GM18499 (cell line): ENCODE measurements around the gene RAB1A.
"Not testable (repeated sequence)": the region's sequence is repeated elsewhere in the genome, so short reads cannot be mapped to it uniquely, and the experiment has no call there.

Experiments
- ATAC-seq: cut with Tn5 transposase; IDR thresholded peaks from one replicate; pipeline ENCODE4 v1.9.1; 2021; ENCODE audit warnings: moderate number of reproducible peaks; ENCODE audit not compliant: insufficient read depth, unreplicated experiment

The RAB1A gene

DNA sequence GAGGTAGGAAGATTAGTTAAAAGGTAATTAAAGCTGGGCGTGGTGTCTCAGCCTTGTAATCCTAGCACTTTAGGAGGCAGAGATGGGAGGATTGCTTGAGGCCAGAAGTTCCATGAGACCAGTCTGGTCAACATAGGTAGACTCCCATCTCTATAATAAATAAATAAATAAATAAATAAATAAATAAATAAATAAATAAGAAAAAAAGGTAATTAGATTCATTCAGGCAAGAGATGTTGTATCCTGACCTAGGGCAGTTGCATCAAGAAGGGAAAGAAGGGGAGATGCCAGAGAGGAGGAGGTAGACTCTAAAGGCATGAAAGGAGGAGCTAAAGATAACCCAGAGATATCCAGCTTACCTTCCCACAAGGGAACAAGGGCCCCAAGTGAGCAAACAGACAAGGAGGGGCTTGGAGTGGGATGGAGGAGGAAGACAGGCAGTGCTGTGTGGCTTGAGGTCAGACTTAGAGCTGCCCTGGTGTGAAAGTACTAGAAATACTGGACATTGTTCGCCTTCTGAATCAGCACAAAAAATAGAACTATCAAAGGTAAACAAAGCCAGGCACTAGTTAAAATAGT, 7.4 kb upstream of the RAB1A start:
- ATAC-seq = no peak

DNA sequence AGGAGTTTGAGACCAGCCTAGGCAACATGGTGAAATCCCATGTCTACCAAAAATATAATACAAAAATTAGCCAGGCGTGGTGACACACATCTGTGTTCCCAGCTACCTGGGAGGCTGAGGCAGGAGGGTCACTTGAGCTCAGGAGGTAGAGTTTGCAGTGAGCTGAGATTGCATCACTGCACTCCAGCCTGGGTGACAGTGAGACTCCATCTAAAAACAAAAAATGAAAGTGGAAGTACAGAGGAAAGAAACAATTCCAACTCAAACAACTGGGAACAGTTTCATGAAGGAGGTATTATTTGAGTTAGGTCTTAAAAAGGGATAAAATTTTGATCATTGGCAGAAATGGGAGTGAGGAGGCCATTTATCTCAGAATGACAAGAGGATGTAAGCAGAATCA, 6.3 kb upstream of the RAB1A start:
- no peak for ATAC-seq

GRCh38 chr2:65134158-65134557, 4.3 kb upstream of the RAB1A start:
- no peak for ATAC-seq

DNA sequence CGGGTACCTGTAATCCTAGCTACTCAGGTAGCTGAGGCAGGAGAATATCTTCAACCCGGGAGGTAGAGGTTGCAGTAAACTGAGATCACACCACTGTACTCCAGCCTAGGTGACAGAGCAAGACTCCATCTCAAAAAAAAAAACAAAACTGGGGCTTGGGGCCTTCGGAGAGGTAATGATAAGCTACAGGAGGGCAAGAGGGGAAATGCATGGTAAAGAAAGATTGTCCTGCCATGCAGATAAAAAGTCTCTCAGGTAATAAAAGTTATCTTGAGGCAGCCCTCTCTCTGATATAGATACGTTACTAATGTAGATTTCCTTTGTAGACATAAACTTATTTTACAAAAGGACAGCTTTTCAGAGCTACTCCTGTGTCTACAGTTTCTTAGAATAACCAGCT, 3.7 kb upstream of the RAB1A start:
- no peak for ATAC-seq

GRCh38 chr2:65132930-65133329, 3.0 kb upstream of the RAB1A start:
- not testable (repeated sequence) for ATAC-seq

GRCh38 chr2:65130664-65131175, 814 bp upstream of the RAB1A start:
- ATAC-seq = no peak

GRCh38 chr2:65129286-65129825, 550 bp downstream of the RAB1A start:
- no peak for ATAC-seq

GRCh38 chr2:65128297-65129190, 1.4 kb downstream of the RAB1A start:
- ATAC-seq = no peak

DNA sequence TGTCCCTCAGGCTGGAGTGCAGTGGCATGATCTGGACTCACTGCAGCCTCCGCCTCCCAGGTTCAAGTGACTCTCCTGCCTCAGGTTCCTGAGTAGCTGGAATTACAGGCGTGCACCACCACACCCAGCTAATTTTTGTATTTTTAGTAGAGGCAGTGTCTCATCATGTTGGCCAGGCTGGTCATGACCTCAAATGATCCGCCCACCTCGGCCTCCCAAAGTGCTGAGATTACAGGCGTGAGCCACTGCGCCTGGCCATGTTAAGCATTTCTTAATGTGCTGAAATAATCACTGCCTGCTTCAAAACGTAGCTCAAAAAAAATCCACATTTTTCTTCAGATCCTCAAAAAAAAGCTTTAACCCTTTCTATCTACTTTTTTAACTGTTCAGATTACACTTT, 4.4 kb downstream of the RAB1A start:
- not testable (repeated sequence) for ATAC-seq

GRCh38 chr2:65122313-65122712, 7.6 kb downstream of the RAB1A start:
- ATAC-seq = no peak

GRCh38 chr2:65120990-65121693, 8.8 kb downstream of the RAB1A start:
- ATAC-seq = no peak

GRCh38 chr2:65116645-65117044, 13.3 kb downstream of the RAB1A start:
- ATAC-seq = no peak

DNA sequence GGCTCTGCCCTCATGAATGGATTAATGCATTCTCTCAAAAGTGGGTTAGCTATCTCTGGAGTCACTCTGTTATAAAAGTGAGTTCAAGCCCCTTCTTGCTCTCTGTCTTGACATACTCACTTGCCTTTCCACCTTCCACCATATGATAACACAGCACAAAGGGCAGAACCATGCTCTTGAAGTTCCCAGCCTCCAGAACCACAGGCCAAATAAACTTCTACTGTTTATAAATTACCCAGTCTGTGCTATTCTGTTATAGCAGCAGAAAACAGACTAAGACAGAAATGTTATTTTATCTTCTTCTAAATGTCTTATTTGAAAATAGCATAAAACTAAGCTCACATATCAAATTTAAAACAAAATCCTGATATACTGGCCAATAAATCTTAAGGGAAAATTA, 15.0 kb downstream of the RAB1A start:
- ATAC-seq = no peak

- no peak for ATAC-seq
Measured at GRCh38 chr2:65113816-65114215, 16.1 kb downstream of the RAB1A start.

- ATAC-seq = no peak
Measured at GRCh38 chr2:65113229-65113628, 16.7 kb downstream of the RAB1A start.

- ATAC-seq = no peak
Measured at GRCh38 chr2:65112633-65113032, 17.3 kb downstream of the RAB1A start.

DNA sequence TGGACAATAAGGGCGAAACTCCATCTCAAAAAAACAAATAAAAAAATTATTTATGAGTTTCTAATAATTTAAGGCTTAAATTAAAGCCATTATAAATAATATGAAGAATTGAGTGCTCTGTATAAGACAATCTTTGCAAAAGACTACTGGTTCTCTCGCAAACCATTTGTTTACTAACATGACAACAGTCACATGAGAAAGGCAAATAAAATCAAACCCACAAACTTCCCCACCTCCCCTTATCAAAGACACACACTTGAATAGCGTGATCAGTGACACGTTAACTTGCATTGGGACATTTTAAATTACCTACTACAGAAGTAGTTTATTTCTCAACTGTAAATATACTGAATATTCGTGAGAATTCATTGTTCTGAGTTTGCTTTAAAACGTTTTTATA, 21.1 kb downstream of the RAB1A start:
- ATAC-seq = no peak

GRCh38 chr2:65107530-65107929, 22.4 kb downstream of the RAB1A start:
- ATAC-seq = no peak

- no peak for ATAC-seq
Measured at GRCh38 chr2:65103013-65103715, 26.7 kb downstream of the RAB1A start.

DNA sequence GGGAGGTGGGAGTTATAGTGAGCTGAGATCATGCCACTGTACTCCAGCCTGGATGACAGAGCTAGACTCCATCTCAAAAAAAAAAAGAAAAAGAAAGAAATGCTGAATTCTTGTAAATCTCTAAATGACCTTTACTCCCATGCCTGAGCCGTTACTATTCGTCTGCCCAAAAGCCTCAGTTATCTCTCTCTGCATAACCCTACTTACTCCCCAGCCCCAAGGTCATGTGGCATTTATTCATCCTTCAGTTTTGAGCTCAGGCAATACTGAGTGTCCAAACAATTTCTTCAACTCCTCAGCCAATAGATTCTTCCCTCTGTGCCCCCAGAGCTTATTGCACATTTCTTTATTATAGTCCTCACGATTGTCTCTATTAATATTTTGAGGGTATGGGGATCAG, 28.8 kb downstream of the RAB1A start:
- ATAC-seq = no peak
